Body of pancreas (tissue), 4 donors: Measurements from ENCODE around the gene PLEKHM1. TPM values are rescaled to one million over a fixed set of nuclear protein-coding genes. Genes with fewer than 3 reads are reported as not detected.
"Not testable (repeated sequence)": the region's sequence is repeated elsewhere in the genome, so short reads cannot be mapped to it uniquely, and the experiment has no call there.

Experiments
- ATAC-seq: fragments of 150-250 bp; one replicate; pipeline ENCODE4 v1.9.1; 2016
- DNase-seq, 4 donors: peaks; one replicate each; pipeline ENCODE4 v3.0.0-alpha.2; 2019
- H3K27ac ChIP-seq, 4 donors: fragments of 200-600 bp; sonication (generic); 1 replicate in 3 of 4; 2 replicates in 1 of 4; pipeline versions ENCODE4 v1.5.1 to v1.6.1; 2016 to 2019; ENCODE audit warnings: mild to moderate bottlenecking in 1 of 4, mixed read lengths in 1 of 4, moderate library complexity in 1 of 4
- H3K27me3 ChIP-seq, 2 donors: fragments of 200-600 bp; sonication (generic); one replicate each; pipeline ENCODE4 v1.6.0; 2016; ENCODE audit warnings: mild to moderate bottlenecking in 1 of 2
- H3K36me3 ChIP-seq, 2 donors: fragments of 200-600 bp; sonication (generic); replicated peaks in 1 of 2; 2 replicates each; pipeline ENCODE4 v1.5.1; 2016; ENCODE audit warnings: low read depth in 2 of 2; ENCODE audit not compliant: insufficient read depth in 1 of 2
- H3K4me1 ChIP-seq: fragments of 200-600 bp; sonication (generic); one replicate; pipeline ENCODE4 v1.6.0; 2016
- H3K4me3 ChIP-seq, 2 donors: fragments of 200-600 bp; sonication (generic); 1 replicate in 1 of 2; 2 replicates in 1 of 2; pipeline ENCODE4 v1.5.1; 2016 to 2019
- H3K9me3 ChIP-seq, 3 donors: fragments of 200-600 bp; sonication (generic); 1 replicate in 2 of 3; 2 replicates in 1 of 3; pipeline ENCODE4 v1.5.1; 2016
- POLR2A ChIP-seq, 3 donors: fragments of 450-650 bp; IDR thresholded peaks; one replicate each; pipeline ENCODE4 v1.6.1; 2016; ENCODE audit warnings: antibody characterized with exemption in 3 of 3, mild to moderate bottlenecking in 2 of 3
- whole genome bisulfite sequencing, 2 donors: methylation state at CpG; one replicate each; pipeline ENCODE4 v1.1.5; 2017; 5-methylcytosine and 5-hydroxymethylcytosine counted together
- intact Hi-C: fragments of 100-400 bp; cut with DNase I; formaldehyde crosslinking; loops from one replicate; pipeline ENCODE4 v1.15.1; 2023
- total RNA-seq, 2 donors: library from RNA; depleted of rRNA; stranded (reverse); fragments of >200 nt; gene quantifications; one replicate each; pipeline ENCODE4 v1.1.0, GENCODE V29; 2016
- TF ChIP-seq, protein P1 (sequence below), 7 experiments: fragments of 450-650 bp in 4 of 7; fragments of 200-600 bp in 3 of 7; sonication (generic) in 3 of 7; IDR thresholded peaks; one replicate each; pipeline ENCODE4 v1.5.1; 2016 to 2019; ENCODE audit warnings: antibody characterized with exemption in 7 of 7

The PLEKHM1 gene
- total RNA-seq, 2 donors from 2014 or later = 20.8 to 35.3 TPM

GRCh38 chr17:45441526-45442310 is 48.8 kb downstream of the PLEKHM1 start:
- H3K36me3 ChIP-seq = peaks cover 0 to 7% of the 10 kb centered on the region in 2 donors
- no peaks in the 10 kb centered on the region for H3K27me3 ChIP-seq
- DNase-seq = no peak
- H3K4me3 ChIP-seq = no peak overlapping the region
- H3K27ac ChIP-seq = no peak overlapping the region
- peaks cover 8% of the 10 kb centered on the region for H3K4me1 ChIP-seq
- WGBS, 2 donors = 79 to 80% methylated on average over 10 to 14 of the region's 14 CpGs
- no peaks in the 10 kb centered on the region for H3K9me3 ChIP-seq
- no peak for TF ChIP-seq POLR2A (IDR thresholded peaks at IDR 0.05)
- TF ChIP-seq, protein P1, sequence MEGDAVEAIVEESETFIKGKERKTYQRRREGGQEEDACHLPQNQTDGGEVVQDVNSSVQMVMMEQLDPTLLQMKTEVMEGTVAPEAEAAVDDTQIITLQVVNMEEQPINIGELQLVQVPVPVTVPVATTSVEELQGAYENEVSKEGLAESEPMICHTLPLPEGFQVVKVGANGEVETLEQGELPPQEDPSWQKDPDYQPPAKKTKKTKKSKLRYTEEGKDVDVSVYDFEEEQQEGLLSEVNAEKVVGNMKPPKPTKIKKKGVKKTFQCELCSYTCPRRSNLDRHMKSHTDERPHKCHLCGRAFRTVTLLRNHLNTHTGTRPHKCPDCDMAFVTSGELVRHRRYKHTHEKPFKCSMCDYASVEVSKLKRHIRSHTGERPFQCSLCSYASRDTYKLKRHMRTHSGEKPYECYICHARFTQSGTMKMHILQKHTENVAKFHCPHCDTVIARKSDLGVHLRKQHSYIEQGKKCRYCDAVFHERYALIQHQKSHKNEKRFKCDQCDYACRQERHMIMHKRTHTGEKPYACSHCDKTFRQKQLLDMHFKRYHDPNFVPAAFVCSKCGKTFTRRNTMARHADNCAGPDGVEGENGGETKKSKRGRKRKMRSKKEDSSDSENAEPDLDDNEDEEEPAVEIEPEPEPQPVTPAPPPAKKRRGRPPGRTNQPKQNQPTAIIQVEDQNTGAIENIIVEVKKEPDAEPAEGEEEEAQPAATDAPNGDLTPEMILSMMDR (IDR thresholded peaks at IDR 0.05) = no peak
- ATAC-seq = no peak
- intact Hi-C loops = no loop called here

DNA sequence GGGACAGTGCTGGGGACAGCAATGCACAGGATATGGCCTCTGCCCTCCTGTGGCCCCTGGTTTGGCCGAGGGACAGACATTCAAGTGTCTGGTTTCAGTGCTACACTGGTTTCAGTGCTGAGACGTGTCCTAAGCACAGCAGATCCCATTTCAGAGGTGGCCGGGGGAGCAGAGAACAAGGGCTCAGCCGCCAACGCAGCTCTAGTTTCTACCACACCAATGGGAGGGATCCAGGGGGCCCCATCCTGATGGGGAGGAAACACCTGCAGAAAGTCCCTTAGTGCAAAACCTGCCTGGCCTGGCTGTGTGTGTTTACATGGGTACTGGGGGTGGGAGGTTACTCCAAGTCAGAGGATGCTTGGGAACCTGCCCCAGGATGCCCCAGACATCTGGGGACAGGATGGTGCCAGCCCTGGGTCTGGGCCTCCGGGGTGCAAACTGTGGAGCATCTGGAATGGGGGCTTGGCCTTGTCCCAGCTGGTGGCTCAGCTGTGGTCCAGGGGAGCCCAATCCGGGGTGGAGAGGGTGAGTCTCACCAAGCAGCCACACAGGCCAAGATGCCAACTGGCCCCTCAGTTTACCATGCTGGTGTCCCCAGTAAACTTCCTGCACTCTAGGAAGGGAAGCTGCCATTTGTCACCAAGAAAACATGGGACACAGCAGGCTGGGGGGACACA is 49.5 kb downstream of the PLEKHM1 start:
- 47 to 73% methylated on average over 2 to 7 of the region's 7 CpGs for WGBS, 2 donors
- ATAC-seq, intact Hi-C loops, H3K9me3 ChIP-seq, H3K4me3 ChIP-seq, H3K27me3 ChIP-seq, H3K36me3 ChIP-seq, DNase-seq, H3K4me1 ChIP-seq: not testable (repeated sequence)
- H3K27ac ChIP-seq = peak overlapping the region in 1 of 4 donors; percentile 5

DNA sequence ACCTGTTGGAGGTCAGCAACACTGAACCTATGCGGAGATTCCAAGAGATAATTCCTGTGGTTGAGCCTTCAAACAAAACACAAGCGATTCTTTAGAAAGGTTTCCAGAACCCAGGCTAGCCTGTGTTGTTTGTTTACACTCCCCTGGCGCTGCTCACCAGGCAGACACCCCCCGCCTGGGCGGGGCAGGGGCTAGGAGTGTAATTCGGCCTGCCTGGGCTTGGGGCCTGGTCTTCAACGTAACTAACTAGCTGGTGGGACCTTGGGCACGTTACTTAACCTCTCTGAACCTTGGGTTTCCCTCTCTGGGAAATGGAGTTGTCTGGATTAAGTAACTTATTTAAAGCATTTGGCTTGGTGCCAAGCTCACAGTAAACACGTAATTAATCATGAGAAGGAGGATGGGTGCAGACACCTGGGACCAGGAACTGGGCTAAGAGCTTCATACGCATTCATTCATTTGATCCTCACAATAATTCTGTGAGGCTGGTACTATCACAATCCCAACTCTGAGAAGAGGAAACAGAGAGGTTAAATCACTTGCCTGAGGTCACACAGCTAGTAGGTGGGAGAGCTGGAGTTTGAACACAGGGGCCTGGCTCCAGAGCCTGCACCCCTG is 50.3 kb downstream of the PLEKHM1 start:
- 40 to 56% methylated on average over 10 of the region's 10 CpGs for WGBS, 2 donors
- Histone ChIP-seq H3K27me3 (no peaks in the 10 kb centered on the region), H3K4me1 (peaks cover 8% of the 10 kb centered on the region), H3K4me3 (no peak overlapping the region), H3K9me3 (no peaks in the 10 kb centered on the region), H3K27ac (peak overlapping the region in 1 of 4 donors; percentile 5), H3K36me3 (peaks cover 0 to 7% of the 10 kb centered on the region in 2 donors)
- no peak for TF ChIP-seq POLR2A (IDR thresholded peaks at IDR 0.05)
- TF ChIP-seq, protein P1 (IDR thresholded peaks at IDR 0.05) = no peak
- peak; percentile 15 for ATAC-seq
- intact Hi-C loops = no loop called here
- DNase-seq = peak in 1 of 4 donors; percentile 32

GRCh38 chr17:45438931-45439610 is 51.5 kb downstream of the PLEKHM1 start:
- WGBS, 2 donors = 87 to 100% methylated on average over 1 to 11 of the region's 11 CpGs

More at GRCh38 chr17:45438931-45439610, 51.5 kb downstream of the PLEKHM1 start:
- Histone ChIP-seq H3K4me3 (no peak overlapping the region), H3K9me3 (no peaks in the 10 kb centered on the region), H3K27ac (no peak overlapping the region), H3K27me3 (no peaks in the 10 kb centered on the region), H3K36me3 (peaks cover 0 to 3% of the 10 kb centered on the region in 2 donors), H3K4me1 (peaks cover 8% of the 10 kb centered on the region)
- DNase-seq = no peak
- peak; percentile 4 for ATAC-seq
- intact Hi-C loops = no loop called here
- TF ChIP-seq POLR2A (IDR thresholded peaks at IDR 0.05) = no peak
- TF ChIP-seq, protein P1 (IDR thresholded peaks at IDR 0.05) = no peak
